Coronary artery (tissue), 2 donors: ENCODE results near the gene S100A4.

Source experiments
- DNase-seq: peaks from one replicate; pipeline ENCODE4 v3.0.0-alpha.2; 2017; ENCODE audit warnings: low spot score
- H3K27ac ChIP-seq, 2 donors: fragments of 200-600 bp; sonication (generic); one replicate each; pipeline ENCODE4 v1.5.1; 2016 to 2019
- H3K4me3 ChIP-seq: fragments of 200-600 bp; sonication (generic); 2 replicates; pipeline ENCODE4 v1.5.1; 2016; ENCODE audit warnings: mild to moderate bottlenecking, moderate library complexity
- CTCF ChIP-seq: fragments of 200-600 bp; sonication (generic); IDR thresholded peaks from one replicate; pipeline ENCODE4 v1.5.1; 2019; ENCODE audit warnings: antibody characterized with exemption

Gene S100A4

GRCh38 chr1:153503766-153504165 is 41.8 kb downstream of the S100A4 start:
- no peak for TF ChIP-seq CTCF
- DNase-seq: no peak
- no peak overlapping the region for H3K27ac ChIP-seq
- no peak overlapping the region for H3K4me3 ChIP-seq

DNA sequence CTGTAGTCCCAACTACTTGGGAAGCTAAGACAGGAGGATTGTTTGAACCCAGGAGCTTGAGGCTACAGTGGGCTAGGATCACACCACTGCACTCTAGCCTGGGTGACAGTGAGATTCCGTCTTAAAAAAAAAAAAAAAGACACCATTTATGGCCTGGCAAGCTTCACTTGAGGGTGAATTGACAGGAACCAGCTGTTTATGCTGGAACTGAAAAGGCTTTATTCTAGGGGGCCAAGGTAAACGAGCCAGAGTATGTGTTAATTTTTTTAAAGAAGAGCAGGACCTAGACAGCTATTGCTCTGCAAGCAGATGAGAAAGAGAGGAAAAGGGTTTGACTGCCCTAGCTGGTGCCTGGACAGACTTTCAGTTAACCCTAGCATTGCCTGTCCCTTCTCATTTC is 46.9 kb downstream of the S100A4 start:
- TF ChIP-seq CTCF: no peak
- no peak overlapping the region for H3K27ac ChIP-seq
- no peak for DNase-seq
- H3K4me3 ChIP-seq: no peak overlapping the region

GRCh38 chr1:153495536-153495935 is 50.1 kb downstream of the S100A4 start:
- DNase-seq: no peak
- H3K27ac ChIP-seq: peak overlapping the region in 1 of 2 donors; percentile 26
- TF ChIP-seq CTCF: no peak
- H3K4me3 ChIP-seq: no peak overlapping the region

- peak overlapping the region in 1 of 2 donors; percentile 26 for H3K27ac ChIP-seq
- peak; percentile 97 for TF ChIP-seq CTCF
Measured at GRCh38 chr1:153494976-153495535, 50.5 kb downstream of the S100A4 start.

More at GRCh38 chr1:153494976-153495535, 50.5 kb downstream of the S100A4 start:
- peak; percentile 82 for DNase-seq
- no peak overlapping the region for H3K4me3 ChIP-seq
